ENCODE data around the gene OR2B2. TPM values are rescaled to one million over a fixed set of nuclear protein-coding genes. Genes with fewer than 3 reads are reported as not detected.
"Not testable (repeated sequence)": the region's sequence is repeated elsewhere in the genome, so short reads cannot be mapped to it uniquely, and the experiment has no call there.

OR2B2 gene
- total and polyA plus RNA-seq, 2 of the 4 experiments (the other 2 are of a cell fraction): not detected

DNA sequence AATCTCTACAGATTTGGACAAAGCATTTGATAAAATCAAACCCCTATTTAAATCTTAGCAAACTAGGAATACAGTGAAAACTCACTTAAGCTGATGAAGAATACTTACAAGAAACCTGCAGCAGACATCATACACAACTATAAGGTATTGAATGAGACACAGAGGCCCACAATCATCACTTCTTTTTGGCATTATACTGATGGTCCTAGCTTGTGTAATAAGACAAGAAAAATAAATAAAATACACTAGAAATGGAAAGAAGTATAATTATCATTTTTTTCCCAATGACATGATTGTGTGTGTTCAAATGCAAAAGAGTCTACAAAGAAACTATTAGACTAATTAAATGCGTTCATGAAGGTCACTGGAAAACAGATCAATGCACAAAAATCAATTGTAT, 36.0 kb upstream of the OR2B2 start:
- in situ Hi-C loops (cut with MboI; ENCODE audit: low sequenced_read_pairs): no loop called here
- ChIA-PET POLR2A (ENCODE audit: unreplicated experiment) (no interaction called here), CTCF (no interaction called here)
- Histone ChIP-seq H3K4me2 (ENCODE audit: low read depth, low read length) (no peak overlapping the region), H3K18ac (ENCODE audit: low read depth, low read length) (no peak overlapping the region), H2AK5ac (ENCODE audit: low read depth, low read length) (no peak overlapping the region), H2AK9ac (replicated peaks; ENCODE audit: low read depth, low read length, poor library complexity) (no peak overlapping the region), H3K79me1 (ENCODE audit: low read depth in 1 of 2, low read length in 2 of 2) (no peaks in the 10 kb centered on the region), H3K14ac (replicated peaks; ENCODE audit: low read depth, low read length) (no peak overlapping the region), H4K91ac (ENCODE audit: insufficient read depth, low read depth, low read length) (no peak overlapping the region), H3K23ac (ENCODE audit: low read depth, low read length) (no peak overlapping the region), H4K20me1 (ENCODE audit: insufficient read depth, low read length) (no peaks in the 10 kb centered on the region), H3K27me3 (ENCODE audit: control insufficient read depth, insufficient read depth, low read length) (no peaks in the 10 kb centered on the region), H4K5ac (ENCODE audit: low read depth, low read length) (no peak overlapping the region), H3K9me1 (ENCODE audit: insufficient read depth, low read length) (no peaks in the 10 kb centered on the region), H2BK20ac (ENCODE audit: low read depth, low read length) (no peak overlapping the region), H3K4ac (ENCODE audit: low read depth, low read length) (no peak overlapping the region), H3K4me3 (ENCODE audit: insufficient read depth, low read depth, low read length) (no peak overlapping the region), H2BK15ac (ENCODE audit: low read depth, low read length) (no peak overlapping the region), H3K9me3 (ENCODE audit: control insufficient read depth, insufficient read depth, low read length) (no peaks in the 10 kb centered on the region), H3K4me1 (ENCODE audit: control insufficient read depth, insufficient read depth, low read length) (no peaks in the 10 kb centered on the region), H3K27ac (ENCODE audit: insufficient read depth, low read length) (no peak overlapping the region), H2BK5ac (ENCODE audit: low read depth, low read length, poor library complexity, severe bottlenecking) (no peak overlapping the region), H2BK120ac (ENCODE audit: low read depth, low read length) (no peak overlapping the region), H3K36me3 (ENCODE audit: control insufficient read depth, insufficient read depth, low read length) (no peaks in the 10 kb centered on the region), H2AFZ (replicated peaks; ENCODE audit: low read length, poor library complexity) (no peak overlapping the region), H3K56ac (ENCODE audit: extremely low read depth, insufficient read depth, low read length) (no peak overlapping the region), H3K9ac (ENCODE audit: low read depth, low read length) (no peak overlapping the region), H4K8ac (ENCODE audit: low read depth in 2 of 2, low read length in 2 of 2) (no peak overlapping the region)
- intact Hi-C loops (cut with micrococcal nuclease): no loop called here
- no TSS peak for BruUV-seq (replicated peaks)
- dilution Hi-C loops (cut with HindIII; ENCODE audit: low sequenced_read_pairs, unreplicated experiment): no loop called here
- ATAC-seq (ENCODE audit: low read depth): no peak
- TF ChIP-seq SMC3 (IDR thresholded peaks at IDR 0.05; ENCODE audit: low read depth, low read length): no peak
- TF ChIP-seq MAZ (IDR thresholded peaks at IDR 0.05; ENCODE audit: borderline replicate concordance, low read depth, low read length): no peak
- TF ChIP-seq RAD21 (IDR thresholded peaks at IDR 0.05; ENCODE audit: low read length): no peak
- TF ChIP-seq FOS (IDR thresholded peaks at IDR 0.05; ENCODE audit: low read depth, low read length): no peak
- TF ChIP-seq MXI1 (IDR thresholded peaks at IDR 0.05; ENCODE audit: borderline replicate concordance, low read depth, low read length): no peak
- no CpG with 5 or more reads among the region's 1 CpG for WGBS, 2 experiments (ENCODE audit: extremely low coverage in 2 of 2, insufficient read length in 1 of 2)
- DNase-seq: no peak

DNA sequence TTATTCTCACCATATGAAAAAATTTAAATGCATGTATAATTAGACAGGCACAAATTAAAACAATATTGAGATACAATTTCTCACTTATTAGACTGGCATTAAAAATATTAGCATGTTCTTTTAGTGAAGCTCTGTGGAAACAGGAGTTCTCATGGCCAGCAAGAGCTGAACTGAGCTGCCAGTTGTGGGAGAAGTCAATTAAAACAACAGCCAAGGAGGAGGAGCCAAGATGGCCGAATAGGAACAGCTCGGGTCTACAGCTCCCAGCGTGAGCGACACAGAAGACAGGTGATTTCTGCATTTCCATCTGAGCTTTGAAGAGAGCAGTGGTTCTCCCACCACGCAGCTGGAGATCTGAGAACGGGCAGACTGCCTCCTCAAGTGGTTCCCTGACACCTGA, 30.9 kb upstream of the OR2B2 start:
- H3K79me1 ChIP-seq (ENCODE audit: low read depth in 1 of 2, low read length in 2 of 2); ATAC-seq (ENCODE audit: low read depth); H4K8ac ChIP-seq (ENCODE audit: low read depth in 2 of 2, low read length in 2 of 2); H3K36me3 ChIP-seq (ENCODE audit: control insufficient read depth, insufficient read depth, low read length); H3K4me2 ChIP-seq (ENCODE audit: low read depth, low read length); H3K4me1 ChIP-seq (ENCODE audit: control insufficient read depth, insufficient read depth, low read length); in situ Hi-C loops (cut with MboI; ENCODE audit: low sequenced_read_pairs); H3K18ac ChIP-seq (ENCODE audit: low read depth, low read length); H4K5ac ChIP-seq (ENCODE audit: low read depth, low read length); H4K91ac ChIP-seq (ENCODE audit: insufficient read depth, low read depth, low read length); POLR2A ChIA-PET (ENCODE audit: unreplicated experiment); H3K9ac ChIP-seq (ENCODE audit: low read depth, low read length); H3K9me3 ChIP-seq (ENCODE audit: control insufficient read depth, insufficient read depth, low read length); H3K23ac ChIP-seq (ENCODE audit: low read depth, low read length); CTCF ChIA-PET; H3K9me1 ChIP-seq (ENCODE audit: insufficient read depth, low read length); dilution Hi-C loops (cut with HindIII; ENCODE audit: low sequenced_read_pairs, unreplicated experiment); H3K4me3 ChIP-seq (ENCODE audit: insufficient read depth, low read depth, low read length); H3K27me3 ChIP-seq (ENCODE audit: control insufficient read depth, insufficient read depth, low read length); intact Hi-C loops (cut with micrococcal nuclease); H2AK5ac ChIP-seq (ENCODE audit: low read depth, low read length); H3K56ac ChIP-seq (ENCODE audit: extremely low read depth, insufficient read depth, low read length); DNase-seq; H2BK20ac ChIP-seq (ENCODE audit: low read depth, low read length); H3K14ac ChIP-seq (replicated peaks; ENCODE audit: low read depth, low read length); H2BK120ac ChIP-seq (ENCODE audit: low read depth, low read length); H2BK15ac ChIP-seq (ENCODE audit: low read depth, low read length); H3K4ac ChIP-seq (ENCODE audit: low read depth, low read length); BruUV-seq (replicated peaks); H2AFZ ChIP-seq (replicated peaks; ENCODE audit: low read length, poor library complexity); H4K20me1 ChIP-seq (ENCODE audit: insufficient read depth, low read length); H2BK5ac ChIP-seq (ENCODE audit: low read depth, low read length, poor library complexity, severe bottlenecking); H2AK9ac ChIP-seq (replicated peaks; ENCODE audit: low read depth, low read length, poor library complexity); H3K27ac ChIP-seq (ENCODE audit: insufficient read depth, low read length): not testable (repeated sequence)
- 0% methylated on average over 2 of the region's 6 CpGs; no CpG with 5 or more reads in 1 of the 2 experiments for WGBS, 2 experiments (ENCODE audit: extremely low coverage in 2 of 2, insufficient read length in 1 of 2)

Measured in IMR-90 (cell line).